Thyroid gland (tissue), 4 donors: ENCODE results near the gene EGLN2. TPM values are rescaled to one million over a fixed set of nuclear protein-coding genes. Genes with fewer than 3 reads are reported as not detected.
"Not testable (repeated sequence)": the region's sequence is repeated elsewhere in the genome, so short reads cannot be mapped to it uniquely, and the experiment has no call there.

Experiments
- DNase-seq, 2 donors: peaks; one replicate each; pipeline ENCODE4 v3.0.0-alpha.2; 2019
- H3K27ac ChIP-seq, 3 donors: fragments of 200-600 bp; sonication (generic); 1 replicate in 2 of 3; 2 replicates in 1 of 3; pipeline ENCODE4 v1.5.1; 2016 to 2019; ENCODE audit warnings: mild to moderate bottlenecking in 1 of 3, moderate library complexity in 1 of 3
- H3K27me3 ChIP-seq: fragments of 200-600 bp; sonication (generic); one replicate; pipeline ENCODE4 v1.5.1; 2019
- H3K36me3 ChIP-seq, 2 donors: fragments of 200-600 bp; sonication (generic); one replicate each; pipeline ENCODE4 v1.5.1; 2016 to 2019
- H3K4me1 ChIP-seq, 2 donors: fragments of 200-600 bp; sonication (generic); one replicate each; pipeline ENCODE4 v1.5.1; 2017 to 2019
- H3K4me3 ChIP-seq, 3 donors: fragments of 200-600 bp; sonication (generic); replicated peaks in 1 of 3; 1 replicate in 2 of 3; 2 replicates in 1 of 3; pipeline ENCODE4 v1.5.1; 2016; ENCODE audit warnings: mild to moderate bottlenecking in 1 of 3
- H3K9me3 ChIP-seq: fragments of 200-600 bp; sonication (generic); one replicate; pipeline ENCODE4 v1.5.1; 2017
- POLR2A ChIP-seq, 2 donors: fragments of 450-650 bp; IDR thresholded peaks; one replicate each; pipeline ENCODE4 v1.6.1; 2017; ENCODE audit warnings: antibody characterized with exemption in 2 of 2, mild to moderate bottlenecking in 2 of 2, moderate library complexity in 1 of 2
- WGBS, 2 donors: methylation state at CpG; one replicate each; pipeline ENCODE4 v1.1.5; 2017; 5-methylcytosine and 5-hydroxymethylcytosine counted together
- intact Hi-C: fragments of 100-400 bp; cut with DNase I; formaldehyde crosslinking; loops from one replicate; pipeline ENCODE4 v1.15.1; 2023
- total RNA-seq, 4 donors: library from RNA; depleted of rRNA; stranded (reverse); fragments of >200 nt; gene quantifications; one replicate each; pipeline ENCODE4 v1.2.3, GENCODE V29; 2016
- TF ChIP-seq, protein P1 (sequence below), 6 experiments: fragments of 200-600 bp in 3 of 6; fragments of 450-650 bp in 3 of 6; sonication (generic) in 3 of 6; IDR thresholded peaks; one replicate each; pipeline ENCODE4 v1.5.1; 2016 to 2019; ENCODE audit warnings: antibody characterized with exemption in 6 of 6, mild to moderate bottlenecking in 2 of 6, inconsistent platforms in 1 of 6, moderate library complexity in 1 of 6

The EGLN2 gene
- total RNA-seq, 4 donors from 2014 or later, result 94.2 to 120 (median 105) TPM

DNA sequence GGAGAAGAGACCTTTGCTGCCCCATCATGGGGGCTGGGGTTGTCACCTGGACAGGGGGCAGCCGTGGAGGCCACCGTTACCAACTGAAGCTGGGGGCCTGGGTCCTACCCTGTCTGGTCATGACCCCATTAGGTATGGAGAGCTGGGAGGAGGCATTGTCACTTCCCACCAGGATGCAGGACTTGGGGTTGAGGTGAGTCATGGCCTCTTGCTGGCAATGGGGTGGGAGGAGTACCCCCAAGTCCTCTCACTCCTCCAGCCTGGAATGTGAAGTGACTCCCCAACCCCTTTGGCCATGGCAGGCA is 9.0 kb downstream of the EGLN2 start:
- no peaks in the 10 kb centered on the region for H3K9me3 ChIP-seq
- H3K27ac ChIP-seq, result no peak overlapping the region
- no peak overlapping the region for H3K4me3 ChIP-seq
- intact Hi-C loops, result no loop called here
- 100% methylated on average over 1 of the region's 2 CpGs; no CpG with 5 or more reads in 1 of the 2 donors for WGBS, 2 donors
- TF ChIP-seq, protein P1, sequence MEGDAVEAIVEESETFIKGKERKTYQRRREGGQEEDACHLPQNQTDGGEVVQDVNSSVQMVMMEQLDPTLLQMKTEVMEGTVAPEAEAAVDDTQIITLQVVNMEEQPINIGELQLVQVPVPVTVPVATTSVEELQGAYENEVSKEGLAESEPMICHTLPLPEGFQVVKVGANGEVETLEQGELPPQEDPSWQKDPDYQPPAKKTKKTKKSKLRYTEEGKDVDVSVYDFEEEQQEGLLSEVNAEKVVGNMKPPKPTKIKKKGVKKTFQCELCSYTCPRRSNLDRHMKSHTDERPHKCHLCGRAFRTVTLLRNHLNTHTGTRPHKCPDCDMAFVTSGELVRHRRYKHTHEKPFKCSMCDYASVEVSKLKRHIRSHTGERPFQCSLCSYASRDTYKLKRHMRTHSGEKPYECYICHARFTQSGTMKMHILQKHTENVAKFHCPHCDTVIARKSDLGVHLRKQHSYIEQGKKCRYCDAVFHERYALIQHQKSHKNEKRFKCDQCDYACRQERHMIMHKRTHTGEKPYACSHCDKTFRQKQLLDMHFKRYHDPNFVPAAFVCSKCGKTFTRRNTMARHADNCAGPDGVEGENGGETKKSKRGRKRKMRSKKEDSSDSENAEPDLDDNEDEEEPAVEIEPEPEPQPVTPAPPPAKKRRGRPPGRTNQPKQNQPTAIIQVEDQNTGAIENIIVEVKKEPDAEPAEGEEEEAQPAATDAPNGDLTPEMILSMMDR (IDR thresholded peaks at IDR 0.05), result peak in 1 of 6 experiments; percentile 0
- TF ChIP-seq POLR2A (IDR thresholded peaks at IDR 0.05), result no peak
- H3K36me3 ChIP-seq, result peaks cover 13 to 22% of the 10 kb centered on the region in 2 donors
- no peak for DNase-seq
- peaks cover 47 to 90% of the 10 kb centered on the region in 2 donors for H3K4me1 ChIP-seq
- no peaks in the 10 kb centered on the region for H3K27me3 ChIP-seq

DNA sequence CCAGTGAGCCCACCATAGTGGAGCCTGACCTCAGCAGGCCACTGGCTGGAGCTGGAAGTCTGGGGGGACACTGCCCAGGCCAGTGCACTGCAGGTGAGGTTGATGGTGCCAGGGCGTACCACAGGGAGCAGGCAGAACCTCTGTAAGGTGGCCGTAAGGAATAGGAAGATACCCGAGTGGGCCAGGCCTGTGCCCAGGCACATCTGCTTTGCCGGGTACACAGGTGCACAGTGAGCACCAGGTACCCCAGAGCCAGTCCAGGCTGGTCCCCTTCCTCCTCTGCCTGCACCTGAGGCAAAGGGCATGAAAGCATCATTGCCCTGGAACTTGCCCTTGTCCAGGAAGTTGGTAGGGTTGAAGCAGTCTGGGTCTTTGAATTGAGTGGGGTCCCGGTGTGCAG is 9.5 kb downstream of the EGLN2 start:
- 89 to 100% methylated on average over 4 to 5 of the region's 5 CpGs for WGBS, 2 donors
- TF ChIP-seq POLR2A (IDR thresholded peaks at IDR 0.05), result no peak
- TF ChIP-seq, protein P1 (IDR thresholded peaks at IDR 0.05), result no peak
- no peak for DNase-seq
- intact Hi-C loops, result no loop called here
- no peaks in the 10 kb centered on the region for H3K27me3 ChIP-seq
- H3K27ac ChIP-seq, result no peak overlapping the region
- peaks cover 45 to 88% of the 10 kb centered on the region in 2 donors for H3K4me1 ChIP-seq
- no peaks in the 10 kb centered on the region for H3K9me3 ChIP-seq
- H3K36me3 ChIP-seq, result peaks cover 13 to 22% of the 10 kb centered on the region in 2 donors
- H3K4me3 ChIP-seq, result no peak overlapping the region

DNA sequence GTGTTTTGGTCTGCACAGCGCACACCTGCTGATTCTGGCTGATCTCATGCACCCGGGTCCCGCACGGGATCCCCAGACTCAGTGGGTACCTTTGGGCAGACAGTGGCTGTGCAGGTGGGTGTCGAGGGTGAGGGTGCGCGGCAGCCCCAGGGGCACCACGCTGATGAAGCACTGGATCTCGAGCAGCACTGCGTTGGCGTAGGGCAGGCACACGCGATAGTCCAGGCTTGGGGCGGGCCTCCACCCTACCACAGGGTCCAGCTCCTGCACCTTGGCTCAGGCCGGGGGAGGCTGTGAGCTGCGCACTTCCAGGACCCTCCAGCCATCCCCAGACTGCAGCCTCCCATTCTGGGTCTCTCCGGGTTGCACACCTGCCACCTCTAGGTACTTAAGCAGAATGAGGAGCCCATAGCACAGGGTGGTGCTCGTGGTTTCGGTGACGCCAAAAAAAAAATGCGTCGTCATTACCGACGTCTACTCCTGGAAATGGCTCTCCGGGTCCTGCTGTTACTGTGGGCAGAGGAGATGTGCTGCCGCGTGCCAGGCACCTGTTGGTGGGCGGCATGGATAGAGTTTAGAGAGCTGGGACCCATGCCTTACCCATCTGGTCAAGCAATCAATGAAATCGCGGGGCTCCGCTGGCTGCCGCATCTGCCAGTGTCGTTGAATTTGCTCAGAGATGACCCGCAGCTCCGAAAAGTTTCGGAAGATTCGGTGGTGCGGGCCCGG is 10.5 kb downstream of the EGLN2 start:
- 90 to 94% methylated on average over 23 to 38 of the region's 39 CpGs for WGBS, 2 donors

DNA sequence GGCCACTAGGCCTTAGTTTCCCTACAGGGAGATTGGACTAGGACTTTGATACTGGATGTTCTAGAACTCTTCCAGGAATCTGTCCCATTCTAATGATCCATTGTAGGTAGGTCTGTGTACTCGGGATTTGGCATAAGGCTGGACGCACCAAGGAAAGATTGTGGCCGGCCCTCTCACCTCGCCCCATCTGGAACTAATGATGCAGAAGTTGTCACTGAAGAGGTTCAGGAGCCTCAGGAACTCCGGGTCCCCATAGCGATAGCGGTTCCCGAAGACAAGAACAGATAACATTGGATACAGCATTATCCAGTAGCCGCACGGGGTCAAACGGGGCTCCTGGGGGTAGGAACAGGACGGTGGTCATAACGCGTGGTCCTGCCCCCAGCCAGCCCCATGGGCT is 11.2 kb downstream of the EGLN2 start:
- no peak for TF ChIP-seq POLR2A (IDR thresholded peaks at IDR 0.05)
- TF ChIP-seq, protein P1 (IDR thresholded peaks at IDR 0.05), result no peak
- no peaks in the 10 kb centered on the region for H3K27me3 ChIP-seq
- intact Hi-C loops, result no loop called here
- 61 to 72% methylated on average over 11 to 12 of the region's 14 CpGs for WGBS, 2 donors
- H3K4me1 ChIP-seq, result peaks cover 33 to 78% of the 10 kb centered on the region in 2 donors
- H3K27ac ChIP-seq, result peak overlapping the region in 1 of 3 donors; percentile 63
- peak overlapping the region in 1 of 3 donors; percentile 12 for H3K4me3 ChIP-seq
- DNase-seq, result no peak
- H3K9me3 ChIP-seq, result no peaks in the 10 kb centered on the region
- peaks cover 13 to 22% of the 10 kb centered on the region in 2 donors for H3K36me3 ChIP-seq

More for the DNA sequence above, 10.5 kb downstream of the EGLN2 start:
- Histone ChIP-seq H3K4me3 (no peak overlapping the region), H3K27me3 (no peaks in the 10 kb centered on the region), H3K4me1 (peaks cover 39 to 84% of the 10 kb centered on the region in 2 donors), H3K36me3 (peaks cover 13 to 22% of the 10 kb centered on the region in 2 donors), H3K27ac (no peak overlapping the region), H3K9me3 (no peaks in the 10 kb centered on the region)
- no peak for DNase-seq
- no peak for TF ChIP-seq POLR2A (IDR thresholded peaks at IDR 0.05)
- TF ChIP-seq, protein P1 (IDR thresholded peaks at IDR 0.05), result no peak
- intact Hi-C loops, result no loop called here

DNA sequence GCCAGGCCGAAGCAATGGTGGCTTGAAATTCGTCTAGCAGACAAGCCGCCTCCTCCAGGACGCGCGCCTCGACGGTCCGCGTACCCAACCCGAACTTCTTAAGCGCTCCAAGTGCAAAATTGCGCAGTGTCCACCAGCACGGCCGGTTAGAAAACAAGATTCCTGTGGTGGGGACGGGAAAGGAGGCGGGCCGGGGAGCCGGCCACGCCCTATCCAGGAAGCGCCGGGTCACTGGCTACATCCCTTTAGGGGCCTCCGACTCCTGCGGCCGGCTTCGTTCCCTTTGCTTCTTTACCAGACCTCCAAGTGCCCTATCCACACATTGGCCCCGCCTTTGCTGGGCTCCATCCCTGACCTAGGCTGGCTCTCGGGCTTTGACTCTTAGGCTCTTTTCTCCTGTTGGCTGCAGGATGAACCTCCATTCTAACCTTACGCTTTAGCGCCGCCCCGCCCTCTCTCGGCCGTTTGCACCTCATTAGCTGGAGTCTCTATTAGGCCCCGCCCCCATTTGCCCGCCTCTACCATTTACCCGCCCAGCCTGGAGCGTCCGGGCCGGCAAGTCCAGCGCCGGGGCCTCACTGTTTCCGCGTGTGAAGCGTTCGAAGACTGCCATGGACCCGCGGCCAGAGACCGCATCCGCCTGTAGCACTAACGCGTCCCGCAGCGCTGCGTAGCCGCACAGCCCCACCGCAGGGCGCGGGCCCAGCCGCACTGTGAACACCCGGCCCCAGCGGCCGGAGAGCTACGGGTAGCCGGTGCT is 11.8 kb downstream of the EGLN2 start:
- WGBS, 2 donors, result 1 to 6% methylated on average over 24 to 26 of the region's 65 CpGs
- H3K27me3 ChIP-seq, intact Hi-C loops, H3K9me3 ChIP-seq: not testable (repeated sequence)
- H3K36me3 ChIP-seq, result peaks cover 13 to 22% of the 10 kb centered on the region in 2 donors
- TF ChIP-seq, protein P1 (IDR thresholded peaks at IDR 0.05), result peak in 2 of 6 experiments; percentile 3 to 5
- peak in 1 of 2 donors; percentile 15 for TF ChIP-seq POLR2A (IDR thresholded peaks at IDR 0.05)
- peak overlapping the region; percentile 19 to 76 (median 63) for H3K27ac ChIP-seq
- peak; percentile 74 for DNase-seq
- H3K4me1 ChIP-seq, result peaks cover 26 to 71% of the 10 kb centered on the region in 2 donors
- peak overlapping the region in 1 of 3 donors; percentile 12 for H3K4me3 ChIP-seq
